ENCODE data around the gene PLD2. TPM values are rescaled to one million over a fixed set of nuclear protein-coding genes. Genes with fewer than 3 reads are reported as not detected.
"Not testable (repeated sequence)": the region's sequence is repeated elsewhere in the genome, so short reads cannot be mapped to it uniquely, and the experiment has no call there.

PLD2 gene
- total and polyA plus RNA-seq, 8 donors = 11.7 to 26.1 (median 17.9) TPM

DNA sequence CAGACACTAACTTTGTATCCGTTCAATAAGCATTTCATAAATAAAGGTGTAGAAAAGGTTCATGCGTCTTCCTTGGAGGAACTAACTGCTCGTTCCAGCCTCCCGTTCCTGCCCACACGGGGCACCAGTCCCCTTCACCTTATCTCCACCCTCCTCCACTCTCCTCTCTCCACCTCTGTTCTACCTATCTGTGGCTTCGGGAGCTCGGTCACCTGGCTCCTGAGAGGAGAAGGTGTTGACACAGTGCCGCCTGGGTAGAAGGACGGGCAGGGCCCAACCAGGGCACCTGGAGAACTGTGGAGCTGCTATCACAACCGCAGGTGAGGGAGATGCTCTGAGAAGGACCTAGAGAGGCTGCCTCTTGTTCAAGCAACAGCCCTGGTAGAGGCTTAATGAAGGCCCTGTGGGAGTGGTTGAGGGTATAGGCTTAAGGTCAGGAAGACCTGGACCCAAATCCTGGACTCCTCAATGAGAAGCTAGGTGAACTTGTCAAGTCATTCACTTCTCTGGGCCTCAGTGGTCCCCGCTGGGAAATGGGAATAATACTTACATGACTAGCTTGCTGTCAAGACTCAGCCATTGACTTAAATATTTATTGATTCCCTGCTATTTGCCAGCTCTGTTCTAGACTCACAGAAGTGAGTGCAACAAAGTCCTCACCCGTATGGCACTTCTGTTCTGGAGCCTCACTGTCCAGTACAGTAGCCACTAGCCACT is 16.6 kb downstream of the PLD2 start:
- FAIRE-seq (no peak), ATAC-seq (peak in 1 of 4 donors; percentile 12), DNase-seq (peak in 1 of 6 donors; percentile 29)
- TF ChIP-seq CTCF (IDR thresholded peaks at IDR 0.05) = no peak
- H3K27ac ChIP-seq = no peak overlapping the region
- no peaks in the 10 kb centered on the region for H3K27me3 ChIP-seq
- WGBS, 2 donors = 52 to 55% methylated on average over 12 of the region's 12 CpGs
- no peaks in the 10 kb centered on the region for H3K4me1 ChIP-seq
- intact Hi-C loops (cut with DNase I) = no loop called here
- H3K9me3 ChIP-seq = no peaks in the 10 kb centered on the region
- no peaks in the 10 kb centered on the region for H3K36me3 ChIP-seq
- no peak overlapping the region for H3K4me3 ChIP-seq

DNA sequence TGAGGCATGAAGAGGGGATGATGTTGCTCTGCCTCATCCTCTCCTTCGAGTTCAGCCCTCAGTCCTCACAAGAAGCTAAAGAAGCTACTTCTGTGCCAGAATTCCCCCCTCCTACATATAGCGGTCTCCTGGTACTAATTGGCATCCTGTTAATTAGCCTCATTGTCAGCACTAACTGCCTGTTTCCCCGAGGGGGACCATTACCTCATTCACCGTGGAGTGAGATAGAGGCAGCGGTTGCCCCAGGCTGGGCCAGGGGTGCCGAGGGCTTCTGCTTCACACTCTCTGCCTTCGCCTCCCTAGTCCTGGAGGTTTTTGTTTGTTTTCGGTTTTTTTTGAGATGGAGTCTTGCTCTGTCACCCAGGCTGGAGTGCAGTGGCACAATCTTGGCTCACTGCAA is 20.4 kb downstream of the PLD2 start:
- ATAC-seq (no peak), DNase-seq (no peak), FAIRE-seq (no peak)
- intact Hi-C loops (cut with DNase I) = no loop called here
- no peaks in the 10 kb centered on the region for H3K9me3 ChIP-seq
- 80 to 82% methylated on average over 8 of the region's 8 CpGs for WGBS, 2 donors
- TF ChIP-seq CTCF (IDR thresholded peaks at IDR 0.05) = no peak
- H3K36me3 ChIP-seq = no peaks in the 10 kb centered on the region
- no peaks in the 10 kb centered on the region for H3K27me3 ChIP-seq
- H3K4me1 ChIP-seq = no peaks in the 10 kb centered on the region
- H3K27ac ChIP-seq = no peak overlapping the region
- H3K4me3 ChIP-seq = no peak overlapping the region

GRCh38 chr17:4832829-4833177 is 25.9 kb downstream of the PLD2 start:
- DNase-seq; intact Hi-C loops (cut with DNase I); H3K27me3 ChIP-seq; FAIRE-seq; H3K36me3 ChIP-seq; H3K9me3 ChIP-seq: not testable (repeated sequence)
- 0% methylated on average over 10 of the region's 17 CpGs; no CpG with 5 or more reads in 1 of the 2 donors for WGBS, 2 donors
- Histone ChIP-seq H3K27ac (peak overlapping the region; percentile 77 to 94 (median 90)), H3K4me1 (peaks cover 6 to 22% (median 22%) of the 10 kb centered on the region in 3 donors), H3K4me3 (peak overlapping the region; percentile 72 to 98 (median 84))
- peak in 2 of 4 donors; percentile 3 to 18 for ATAC-seq

DNA sequence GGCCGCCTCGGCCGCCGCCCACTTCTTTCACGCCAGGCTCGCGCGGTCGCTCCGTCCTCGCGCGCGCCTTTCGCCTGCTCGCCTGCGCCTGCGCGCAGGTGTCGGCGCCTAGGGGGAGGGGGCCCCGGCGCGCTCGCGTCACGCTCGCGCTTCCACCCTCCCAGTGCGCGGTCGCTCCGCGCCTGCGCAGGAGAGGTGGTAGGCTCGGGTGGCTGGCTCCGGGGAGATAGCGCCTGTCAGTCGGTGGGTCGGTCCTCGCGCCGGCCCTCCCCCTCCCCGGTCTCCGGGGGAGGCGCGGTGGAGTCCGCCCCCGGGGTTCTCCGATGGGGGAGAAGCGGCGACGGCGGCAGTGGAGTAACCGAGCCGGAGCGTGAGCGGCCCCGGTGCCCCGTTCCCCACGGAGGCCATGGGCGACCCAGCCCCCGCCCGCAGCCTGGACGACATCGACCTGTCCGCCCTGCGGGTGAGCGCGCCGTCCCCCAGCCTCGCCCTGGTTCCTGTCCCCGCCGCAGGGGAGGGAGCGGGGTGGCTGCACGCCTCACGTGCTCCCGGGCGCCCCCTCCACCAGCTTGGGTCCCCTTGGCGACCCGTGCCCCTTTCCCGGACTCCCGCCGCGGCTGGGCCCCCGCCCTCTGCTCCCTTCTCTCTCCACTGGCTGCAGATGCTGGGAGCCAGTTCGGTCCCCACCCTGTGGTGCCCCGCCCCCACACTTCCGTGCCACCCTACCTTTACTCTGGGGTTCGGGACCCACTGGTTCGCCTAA is 26.4 kb downstream of the PLD2 start, which contains the start of gene MINK1:
Gene MINK1 (plus strand): TSS at position 163 of the 763 bp plus-strand sequence. CDS start 244 bp downstream, at position 407.
- intact Hi-C loops (cut with DNase I) = no loop called here
- peak; percentile 88 to 97 (median 96) for ATAC-seq
- no peak for FAIRE-seq
- Histone ChIP-seq H3K4me1 (peaks cover 11 to 27% (median 25%) of the 10 kb centered on the region in 3 donors), H3K27me3 (no peaks in the 10 kb centered on the region), H3K27ac (peak within 1 kb of the TSS; percentile 77 to 94 (median 90)), H3K4me3 (peak within 1 kb of the TSS; percentile 72 to 98 (median 84)), H3K36me3 (no peaks in the 10 kb centered on the region), H3K9me3 (no peaks in the 10 kb centered on the region)
- TF ChIP-seq CTCF (IDR thresholded peaks at IDR 0.05) = no peak
- 0 to 1% methylated on average over 40 to 91 of the region's 91 CpGs for WGBS, 2 donors
- DNase-seq = peak; percentile 86 to 97 (median 93)

DNA sequence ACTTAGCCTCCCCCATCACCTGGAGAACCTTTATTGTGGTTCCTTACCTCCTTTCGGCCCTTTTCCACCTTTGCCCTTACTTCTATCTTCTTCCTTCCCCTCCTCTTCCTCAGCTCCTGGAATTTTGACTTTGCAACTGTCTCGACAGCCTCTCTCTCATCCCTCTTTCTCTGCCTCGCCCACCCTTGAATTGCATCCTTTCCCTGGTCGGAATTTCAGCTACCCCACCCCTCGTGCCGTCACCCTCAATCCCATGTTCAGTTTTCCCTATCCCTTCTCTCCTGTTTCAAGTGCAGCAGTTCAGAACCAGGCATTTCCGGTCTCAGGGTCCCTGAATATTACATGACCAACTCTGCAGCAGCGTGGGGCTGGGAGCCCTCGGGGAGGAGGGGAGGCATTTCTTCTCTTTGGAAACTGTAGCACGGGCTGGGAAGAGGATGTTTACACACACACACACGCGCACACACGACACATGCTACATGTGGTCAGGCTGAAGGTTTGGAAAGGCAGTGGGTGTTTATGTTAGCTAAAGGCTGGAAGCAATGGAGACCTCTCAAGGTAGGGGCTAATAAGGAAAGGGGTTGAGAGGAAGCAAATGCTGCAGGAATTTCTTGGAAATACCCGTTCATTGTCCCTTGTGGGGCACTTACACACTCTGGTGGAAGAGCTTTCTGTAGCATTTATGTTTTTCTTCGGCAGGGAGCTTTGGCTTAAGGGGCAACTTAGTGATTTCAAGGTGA is 27.2 kb downstream of the PLD2 start:
- H3K4me1 ChIP-seq = peaks cover 11 to 29% (median 25%) of the 10 kb centered on the region in 3 donors
- no peak for FAIRE-seq
- DNase-seq = peak in 3 of 6 donors; percentile 21 to 35 (median 32)
- ATAC-seq = peak; percentile 2 to 36 (median 14)
- no peaks in the 10 kb centered on the region for H3K36me3 ChIP-seq
- no peaks in the 10 kb centered on the region for H3K9me3 ChIP-seq
- TF ChIP-seq CTCF (IDR thresholded peaks at IDR 0.05) = no peak
- intact Hi-C loops (cut with DNase I) = no loop called here
- H3K4me3 ChIP-seq = peak overlapping the region; percentile 72 to 98 (median 84)
- H3K27me3 ChIP-seq = no peaks in the 10 kb centered on the region
- WGBS, 2 donors = 1 to 2% methylated on average over 15 of the region's 15 CpGs
- peak overlapping the region; percentile 77 to 94 (median 90) for H3K27ac ChIP-seq

Data from pancreas (tissue), 10 donors.